Smooth muscle cell (in vitro differentiated cells): ENCODE measurements around the gene TUBB6. TPM values are rescaled to one million over a fixed set of nuclear protein-coding genes. Genes with fewer than 3 reads are reported as not detected.
A peak's percentile ranks its signal among the peaks of the same experiment; 100 is the strongest.

ENCODE experiments used
- DNase-seq: peaks from one replicate; lab custom pipeline; 2025; ENCODE audit not compliant: unreplicated experiment; lab: John Stamatoyannopoulos, UW
- H2AFZ ChIP-seq: fragments of 200-600 bp; sonication (generic); 2 replicates; pipeline ENCODE4 v1.6.0; 2016; ENCODE audit warnings: antibody characterized with exemption, low read depth, mild to moderate bottlenecking
- H3F3A ChIP-seq: fragments of 200-600 bp; sonication (generic); 2 replicates; pipeline ENCODE4 v1.6.0; 2017; ENCODE audit warnings: antibody characterized with exemption, low read depth
- H3K27ac ChIP-seq: fragments of 200-600 bp; sonication (generic); 2 replicates; pipeline ENCODE4 v1.5.1; 2016; ENCODE audit warnings: low read depth, mild to moderate bottlenecking
- H3K27me3 ChIP-seq: fragments of 200-600 bp; sonication (generic); 2 replicates; pipeline ENCODE4 v1.6.1; 2016; ENCODE audit warnings: low read depth, mild to moderate bottlenecking
- H3K36me3 ChIP-seq: fragments of 200-600 bp; sonication (generic); 2 replicates; pipeline ENCODE4 v1.5.1; 2016; ENCODE audit warnings: low read depth
- H3K4me1 ChIP-seq: fragments of 200-600 bp; sonication (generic); 2 replicates; pipeline ENCODE4 v1.5.1; 2016; ENCODE audit warnings: low read depth
- H3K4me2 ChIP-seq: fragments of 200-600 bp; sonication (generic); 2 replicates; pipeline ENCODE4 v1.6.0; 2016; ENCODE audit warnings: mild to moderate bottlenecking
- H3K4me3 ChIP-seq: fragments of 200-600 bp; sonication (generic); 2 replicates; pipeline ENCODE4 v1.5.1; 2016; ENCODE audit warnings: mild to moderate bottlenecking
- H3K79me2 ChIP-seq: fragments of 200-600 bp; sonication (generic); 2 replicates; pipeline ENCODE4 v1.6.0; 2016; ENCODE audit warnings: low read depth, mild to moderate bottlenecking
- H3K9ac ChIP-seq: fragments of 200-600 bp; sonication (generic); 2 replicates; pipeline ENCODE4 v1.6.0; 2016; ENCODE audit warnings: low read depth
- H3K9me3 ChIP-seq: fragments of 200-600 bp; sonication (generic); replicated peaks from 2 replicates; pipeline ENCODE4 v1.5.1; 2016; ENCODE audit warnings: low read depth
- H4K20me1 ChIP-seq: fragments of 200-600 bp; sonication (generic); 2 replicates; pipeline ENCODE4 v1.6.0; 2016; ENCODE audit warnings: low read depth
- WGBS: methylation state at CpG from one replicate; pipeline ENCODE4 v1.1.7; 2016; ENCODE audit warnings: low lambda C conversion rate; 5-methylcytosine and 5-hydroxymethylcytosine counted together
- polyA plus RNA-seq: library from polyadenylated mRNA; unstranded; fragments of >200 nt; fragmentation: Nextera tagmentation; extraction: Ambion mirVana; gene quantifications from 2 replicates; pipeline ENCODE4 v1.2.1, GENCODE V29; 2016
- total RNA-seq: library from RNA; depleted of rRNA; stranded (reverse); fragments of >200 nt; gene quantifications from 2 replicates; pipeline ENCODE4 v1.2.3, GENCODE V29; 2014
- TF ChIP-seq, protein P1 (sequence below): fragments of 200-600 bp; sonication (generic); IDR thresholded peaks from 2 replicates; pipeline ENCODE4 v1.5.1; 2017; ENCODE audit warnings: borderline replicate concordance, mild to moderate bottlenecking, antibody characterized with exemption; ENCODE audit not compliant: insufficient read depth, poor library complexity, severe bottlenecking

Gene TUBB6
- total and polyA plus RNA-seq, 2 experiments from 2014 or later = 359 to 460 TPM

- TF ChIP-seq, protein P1, sequence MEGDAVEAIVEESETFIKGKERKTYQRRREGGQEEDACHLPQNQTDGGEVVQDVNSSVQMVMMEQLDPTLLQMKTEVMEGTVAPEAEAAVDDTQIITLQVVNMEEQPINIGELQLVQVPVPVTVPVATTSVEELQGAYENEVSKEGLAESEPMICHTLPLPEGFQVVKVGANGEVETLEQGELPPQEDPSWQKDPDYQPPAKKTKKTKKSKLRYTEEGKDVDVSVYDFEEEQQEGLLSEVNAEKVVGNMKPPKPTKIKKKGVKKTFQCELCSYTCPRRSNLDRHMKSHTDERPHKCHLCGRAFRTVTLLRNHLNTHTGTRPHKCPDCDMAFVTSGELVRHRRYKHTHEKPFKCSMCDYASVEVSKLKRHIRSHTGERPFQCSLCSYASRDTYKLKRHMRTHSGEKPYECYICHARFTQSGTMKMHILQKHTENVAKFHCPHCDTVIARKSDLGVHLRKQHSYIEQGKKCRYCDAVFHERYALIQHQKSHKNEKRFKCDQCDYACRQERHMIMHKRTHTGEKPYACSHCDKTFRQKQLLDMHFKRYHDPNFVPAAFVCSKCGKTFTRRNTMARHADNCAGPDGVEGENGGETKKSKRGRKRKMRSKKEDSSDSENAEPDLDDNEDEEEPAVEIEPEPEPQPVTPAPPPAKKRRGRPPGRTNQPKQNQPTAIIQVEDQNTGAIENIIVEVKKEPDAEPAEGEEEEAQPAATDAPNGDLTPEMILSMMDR = no peak
- H4K20me1 ChIP-seq = peaks cover 97% of the 10 kb centered on the region
- H3K79me2 ChIP-seq = peaks cover 42% of the 10 kb centered on the region
- no peaks in the 10 kb centered on the region for H3K9me3 ChIP-seq
- no peak overlapping the region for H2AFZ ChIP-seq
- H3K9ac ChIP-seq = no peak overlapping the region
- no peaks in the 10 kb centered on the region for H3K27me3 ChIP-seq
- no peak for DNase-seq
- H3K27ac ChIP-seq = no peak overlapping the region
- H3K4me1 ChIP-seq = no peaks in the 10 kb centered on the region
- WGBS = 98% methylated on average over 29 of the region's 29 CpGs
- no peak overlapping the region for H3K4me3 ChIP-seq
- no peak overlapping the region for H3K4me2 ChIP-seq
- peaks cover 36% of the 10 kb centered on the region for H3F3A ChIP-seq
- H3K36me3 ChIP-seq = peaks cover 3% of the 10 kb centered on the region
Measured at GRCh38 chr18:12325726-12326245, 17.7 kb downstream of the TUBB6 start.

- no peaks in the 10 kb centered on the region for H3K27me3 ChIP-seq
- H3K4me3 ChIP-seq = no peak overlapping the region
- no peak for DNase-seq
- H3K79me2 ChIP-seq = peaks cover 31% of the 10 kb centered on the region
- no peak overlapping the region for H3K9ac ChIP-seq
- H4K20me1 ChIP-seq = peaks cover 95% of the 10 kb centered on the region
- H3K36me3 ChIP-seq = peaks cover 3% of the 10 kb centered on the region
- no peak overlapping the region for H3K27ac ChIP-seq
- H3K9me3 ChIP-seq = no peaks in the 10 kb centered on the region
- 93% methylated on average over 12 of the region's 12 CpGs for WGBS
- no peaks in the 10 kb centered on the region for H3K4me1 ChIP-seq
- TF ChIP-seq, protein P1 = no peak
- H3K4me2 ChIP-seq = no peak overlapping the region
- H2AFZ ChIP-seq = no peak overlapping the region
- peaks cover 36% of the 10 kb centered on the region for H3F3A ChIP-seq
Measured at GRCh38 chr18:12326711-12327460, 18.8 kb downstream of the TUBB6 start.

GRCh38 chr18:12327510-12328178 is 19.6 kb downstream of the TUBB6 start:
- DNase-seq = peak; percentile 16
- Histone ChIP-seq H3K4me2 (no peak overlapping the region), H3K4me1 (no peaks in the 10 kb centered on the region), H3K27me3 (no peaks in the 10 kb centered on the region), H3F3A (peaks cover 33% of the 10 kb centered on the region), H4K20me1 (peaks cover 92% of the 10 kb centered on the region), H3K79me2 (peaks cover 23% of the 10 kb centered on the region), H2AFZ (no peak overlapping the region), H3K27ac (no peak overlapping the region), H3K4me3 (no peak overlapping the region), H3K36me3 (peaks cover 3% of the 10 kb centered on the region), H3K9me3 (no peaks in the 10 kb centered on the region), H3K9ac (no peak overlapping the region)
- 70% methylated on average over 11 of the region's 11 CpGs for WGBS
- TF ChIP-seq, protein P1 = peak; percentile 86
